ENCODE data around the gene TAF1C.

- TF ChIP-seq FOXK1 (CRISPR knock-in tag; IDR thresholded peaks at IDR 0.05) (no peak), USF2 (CRISPR knock-in tag; IDR thresholded peaks at IDR 0.05) (no peak), EMX1 (CRISPR knock-in tag; IDR thresholded peaks at IDR 0.05) (no peak), CTCF (IDR thresholded peaks at IDR 0.05) (no peak), ATF2 (CRISPR knock-in tag; IDR thresholded peaks at IDR 0.05; ENCODE audit: borderline replicate concordance, low read depth) (no peak), ESRRA (CRISPR knock-in tag; IDR thresholded peaks at IDR 0.05; ENCODE audit: borderline replicate concordance) (no peak), ZSCAN18 (CRISPR knock-in tag; IDR thresholded peaks at IDR 0.05) (no peak), ATF3 (CRISPR knock-in tag; conservative IDR thresholded peaks at IDR 0.05) (no peak), TEAD1 (CRISPR knock-in tag; IDR thresholded peaks at IDR 0.05) (no peak), JUN (CRISPR knock-in tag; IDR thresholded peaks at IDR 0.05) (no peak), E2F4 (CRISPR knock-in tag; IDR thresholded peaks at IDR 0.05; ENCODE audit: borderline replicate concordance, low read depth) (no peak)
These were observed 47.7 kb upstream of the TAF1C start for GRCh38 chr16:84234321-84235241.
